Tibial artery (tissue), 4 donors: ENCODE measurements around the gene ZNF32.
A peak's percentile ranks its signal among the peaks of the same experiment; 100 is the strongest.
"Not testable (repeated sequence)": the region's sequence is repeated elsewhere in the genome, so short reads cannot be mapped to it uniquely, and the experiment has no call there.

Experiments used
- DNase-seq, 2 donors: peaks; one replicate each; pipeline ENCODE4 v3.0.0-alpha.2; 2019
- H3K27ac ChIP-seq, 2 donors: fragments of 200-600 bp; sonication (generic) in 1 of 2; 1 replicate in 1 of 2; 2 replicates in 1 of 2; pipeline ENCODE4 v1.5.1; 2018 to 2019; ENCODE audit warnings: mild to moderate bottlenecking in 1 of 2
- H3K27me3 ChIP-seq, 2 donors: fragments of 200-600 bp; sonication (generic) in 1 of 2; one replicate each; pipeline versions ENCODE4 v1.5.1 to v1.6.0; 2016 to 2019
- H3K36me3 ChIP-seq, 3 donors: fragments of 200-600 bp; sonication (generic) in 2 of 3; one replicate each; pipeline ENCODE4 v1.5.1; 2016 to 2019; ENCODE audit warnings: mild to moderate bottlenecking in 2 of 3
- H3K4me1 ChIP-seq, 4 donors: fragments of 200-600 bp; sonication (generic) in 2 of 4; 1 replicate in 3 of 4; 2 replicates in 1 of 4; pipeline ENCODE4 v1.5.1; 2016 to 2019
- H3K4me3 ChIP-seq, 2 donors: fragments of 200-600 bp; sonication (generic) in 1 of 2; 1 replicate in 1 of 2; 2 replicates in 1 of 2; pipeline ENCODE4 v1.5.1; 2018 to 2019; ENCODE audit warnings: mild to moderate bottlenecking in 2 of 2
- H3K9me3 ChIP-seq, 3 donors: fragments of 200-600 bp; sonication (generic) in 1 of 3; one replicate each; pipeline ENCODE4 v1.5.1; 2016 to 2019
- CTCF ChIP-seq, 2 experiments: fragments of 200-600 bp in 1 of 2; fragments of 450-650 bp in 1 of 2; IDR thresholded peaks; one replicate each; pipeline ENCODE4 v1.5.1; 2017 to 2019; ENCODE audit warnings: antibody characterized with exemption in 2 of 2, mild to moderate bottlenecking in 1 of 2, moderate library complexity in 1 of 2
- intact Hi-C: fragments of 100-400 bp; cut with DNase I; formaldehyde crosslinking; loops from one replicate; pipeline ENCODE4 v1.15.0; 2023; ENCODE audit warnings: low total_unique reads

ZNF32 gene

GRCh38 chr10:43649185-43649523 lies 473 bp upstream of the ZNF32 start:
- no peak for TF ChIP-seq CTCF (IDR thresholded peaks at IDR 0.05)
- H3K27ac ChIP-seq = peak overlapping the region; percentile 82 to 87
- intact Hi-C loops = no loop called here

GRCh38 chr10:43648095-43648397 lies 635 bp downstream of the ZNF32 start:
- H3K4me3 ChIP-seq = peak overlapping the region; percentile 82 to 94
- peaks cover 7 to 41% (median 35%) of the 10 kb centered on the region in 3 donors for H3K9me3 ChIP-seq
- DNase-seq = no peak
- H3K4me1 ChIP-seq = peaks cover 0 to 17% (median 2%) of the 10 kb centered on the region in 4 donors
- no peak for TF ChIP-seq CTCF (IDR thresholded peaks at IDR 0.05)
- intact Hi-C loops = no loop called here
- H3K36me3 ChIP-seq = peaks cover 34 to 41% (median 37%) of the 10 kb centered on the region in 3 donors
- H3K27ac ChIP-seq = peak overlapping the region; percentile 82 to 87
- peaks cover 0 to under 1% of the 10 kb centered on the region in 2 donors for H3K27me3 ChIP-seq

More at GRCh38 chr10:43649185-43649523, 473 bp upstream of the ZNF32 start:
- Histone ChIP-seq H3K27me3 (peaks cover 0 to 3% of the 10 kb centered on the region in 2 donors), H3K9me3 (peaks cover 4 to 30% (median 26%) of the 10 kb centered on the region in 3 donors), H3K4me1 (peaks cover 0 to 17% (median 2%) of the 10 kb centered on the region in 4 donors), H3K4me3 (peak overlapping the region; percentile 82 to 94), H3K36me3 (peaks cover 23 to 30% (median 26%) of the 10 kb centered on the region in 3 donors)
- no peak for DNase-seq

GRCh38 chr10:43647576-43647975 lies 1.1 kb downstream of the ZNF32 start:
- peak overlapping the region; percentile 82 to 94 for H3K4me3 ChIP-seq
- no peak overlapping the region for H3K27ac ChIP-seq
- H3K27me3 ChIP-seq = no peaks in the 10 kb centered on the region
- H3K36me3 ChIP-seq = peaks cover 39 to 45% (median 41%) of the 10 kb centered on the region in 3 donors
- DNase-seq = no peak
- intact Hi-C loops = no loop called here
- peaks cover 7 to 46% (median 40%) of the 10 kb centered on the region in 3 donors for H3K9me3 ChIP-seq
- no peak for TF ChIP-seq CTCF (IDR thresholded peaks at IDR 0.05)
- H3K4me1 ChIP-seq = peaks cover 0 to 17% (median 2%) of the 10 kb centered on the region in 4 donors

- H3K36me3 ChIP-seq = peaks cover 43 to 51% (median 49%) of the 10 kb centered on the region in 3 donors
- H3K4me3 ChIP-seq = no peak overlapping the region
- peaks cover 0 to 17% (median 2%) of the 10 kb centered on the region in 4 donors for H3K4me1 ChIP-seq
- peaks cover 7 to 63% (median 55%) of the 10 kb centered on the region in 3 donors for H3K9me3 ChIP-seq
- no peaks in the 10 kb centered on the region for H3K27me3 ChIP-seq
- H3K27ac ChIP-seq = no peak overlapping the region
- intact Hi-C loops = no loop called here
- no peak for DNase-seq
- TF ChIP-seq CTCF (IDR thresholded peaks at IDR 0.05) = no peak
Measured at GRCh38 chr10:43645866-43646265, 2.8 kb downstream of the ZNF32 start.

GRCh38 chr10:43644252-43644651 lies 4.4 kb downstream of the ZNF32 start:
- Histone ChIP-seq H3K9me3 (peaks cover 7 to 74% (median 64%) of the 10 kb centered on the region in 3 donors), H3K27me3 (no peaks in the 10 kb centered on the region), H3K36me3 (peaks cover 43 to 51% (median 49%) of the 10 kb centered on the region in 3 donors), H3K27ac (no peak overlapping the region), H3K4me1 (peaks cover 0 to 12% (median 2%) of the 10 kb centered on the region in 4 donors), H3K4me3 (no peak overlapping the region)
- TF ChIP-seq CTCF (IDR thresholded peaks at IDR 0.05) = no peak
- intact Hi-C loops = no loop called here
- DNase-seq = no peak

GRCh38 chr10:43640603-43641002 lies 8.1 kb downstream of the ZNF32 start:
- H3K36me3 ChIP-seq = peaks cover 34 to 38% (median 36%) of the 10 kb centered on the region in 3 donors
- intact Hi-C loops = no loop called here
- TF ChIP-seq CTCF (IDR thresholded peaks at IDR 0.05) = no peak
- H3K27me3 ChIP-seq = no peaks in the 10 kb centered on the region
- H3K4me1 ChIP-seq = no peaks in the 10 kb centered on the region
- no peak overlapping the region for H3K4me3 ChIP-seq
- DNase-seq = no peak
- H3K27ac ChIP-seq = no peak overlapping the region
- H3K9me3 ChIP-seq = peaks cover 12 to 81% (median 63%) of the 10 kb centered on the region in 3 donors

- H3K27me3 ChIP-seq, H3K27ac ChIP-seq, H3K36me3 ChIP-seq, H3K4me3 ChIP-seq, intact Hi-C loops, DNase-seq, H3K4me1 ChIP-seq: not testable (repeated sequence)
- H3K9me3 ChIP-seq = peaks cover 5 to 58% (median 50%) of the 10 kb centered on the region in 3 donors
Measured at GRCh38 chr10:43635816-43636215, 12.9 kb downstream of the ZNF32 start.
